ENCODE measurements around the gene TTC29. TPM values are rescaled to one million over a fixed set of nuclear protein-coding genes. Genes with fewer than 3 reads are reported as not detected.

TTC29 gene
- total and polyA plus RNA-seq, 2 experiments from 2014 or later: 0.52 to 0.60 TPM

- TF ChIP-seq REST (IDR thresholded peaks at IDR 0.05; ENCODE audit: unreplicated experiment) (no peak), EZH2phosphoT487 (IDR thresholded peaks at IDR 0.05; ENCODE audit: unreplicated experiment) (no peak)
Observed at GRCh38 chr4:146835096-146835495, 110.6 kb downstream of the TTC29 start (continued).

GRCh38 chr4:146834263-146835034 is 111.2 kb downstream of the TTC29 start:
- no peaks in the 10 kb centered on the region for H3K36me3 ChIP-seq (ENCODE audit: insufficient read depth)
- H3K27ac Mint-ChIP-seq: no peak overlapping the region
- no peak overlapping the region for H3K4me2 ChIP-seq
- H2AFZ ChIP-seq: no peak overlapping the region
- H3K79me2 ChIP-seq (replicated peaks; ENCODE audit: insufficient read depth): no peaks in the 10 kb centered on the region
- H3K27ac ChIP-seq (ENCODE audit: low read depth): no peak overlapping the region
- H3K9me3 Mint-ChIP-seq: no peaks in the 10 kb centered on the region
- H3K4me1 ChIP-seq (ENCODE audit: insufficient read depth): no peaks in the 10 kb centered on the region
- no peaks in the 10 kb centered on the region for H3K4me1 Mint-ChIP-seq
- TF ChIP-seq ZNF114 (CRISPR knock-in tag; IDR thresholded peaks at IDR 0.05): no peak
- H3K9me2 ChIP-seq (ENCODE audit: insufficient read depth): no peaks in the 10 kb centered on the region
- no peak overlapping the region for H3K4me3 Mint-ChIP-seq
- no peaks in the 10 kb centered on the region for H4K20me1 ChIP-seq (replicated peaks; ENCODE audit: insufficient read depth)
- no peaks in the 10 kb centered on the region for H3K36me3 Mint-ChIP-seq (ENCODE audit: low read depth)
- ATAC-seq (no peak), DNase-seq (ENCODE audit: low spot score) (no peak)
- H3K4me3 ChIP-seq: no peak overlapping the region
- peaks cover 1% of the 10 kb centered on the region for H3K27me3 Mint-ChIP-seq (ENCODE audit: insufficient read depth, low read depth, poor library complexity)
- H3F3A ChIP-seq (replicated peaks; ENCODE audit: low read depth): no peaks in the 10 kb centered on the region
- no peaks in the 10 kb centered on the region for H3K27me3 ChIP-seq (ENCODE audit: insufficient read depth)

GRCh38 chr4:146833530-146833929 is 112.1 kb downstream of the TTC29 start:
- H3K4me3 Mint-ChIP-seq: no peak overlapping the region
- no peaks in the 10 kb centered on the region for H3K9me3 Mint-ChIP-seq
- Histone ChIP-seq H3K4me3 (no peak overlapping the region), H3K4me2 (no peak overlapping the region), H3K4me1 (ENCODE audit: insufficient read depth) (no peaks in the 10 kb centered on the region), H3K9me2 (ENCODE audit: insufficient read depth) (no peaks in the 10 kb centered on the region), H3K27me3 (ENCODE audit: insufficient read depth) (no peaks in the 10 kb centered on the region), H4K20me1 (replicated peaks; ENCODE audit: insufficient read depth) (no peaks in the 10 kb centered on the region), H3K36me3 (ENCODE audit: insufficient read depth) (no peaks in the 10 kb centered on the region), H2AFZ (no peak overlapping the region), H3F3A (replicated peaks; ENCODE audit: low read depth) (no peaks in the 10 kb centered on the region), H3K79me2 (replicated peaks; ENCODE audit: insufficient read depth) (no peaks in the 10 kb centered on the region), H3K27ac (ENCODE audit: low read depth) (no peak overlapping the region)
- no peaks in the 10 kb centered on the region for H3K4me1 Mint-ChIP-seq
- no peaks in the 10 kb centered on the region for H3K36me3 Mint-ChIP-seq (ENCODE audit: low read depth)
- DNase-seq (ENCODE audit: low spot score) (no peak), ATAC-seq (no peak)
- peaks cover 1% of the 10 kb centered on the region for H3K27me3 Mint-ChIP-seq (ENCODE audit: insufficient read depth, low read depth, poor library complexity)
- no peak overlapping the region for H3K27ac Mint-ChIP-seq
- TF ChIP-seq NANOG (IDR thresholded peaks at IDR 0.05; ENCODE audit: borderline replicate concordance): no peak
- no peak for TF ChIP-seq CREB1 (CRISPR knock-in tag; IDR thresholded peaks at IDR 0.05; ENCODE audit: low read depth)
- no peak for TF ChIP-seq REST (IDR thresholded peaks at IDR 0.05; ENCODE audit: unreplicated experiment)
- no peak for TF ChIP-seq STAT1 (IDR thresholded peaks at IDR 0.05; ENCODE audit: unreplicated experiment)

Data from GM23338 (cell line).